H9 (cell line): Measurements from ENCODE around the gene PLB1. TPM values are rescaled to one million over a fixed set of nuclear protein-coding genes. Genes with fewer than 3 reads are reported as not detected.
"Not testable (repeated sequence)": the region's sequence is repeated elsewhere in the genome, so short reads cannot be mapped to it uniquely, and the experiment has no call there.

Experiments used
- DNase-seq: peaks from one replicate; pipeline ENCODE4 v3.0.0-alpha.2; 2017
- H2AFZ ChIP-seq: one replicate; pipeline ENCODE4 v1.6.1; 2013; ENCODE audit warnings: mild to moderate bottlenecking, low read length, control low read depth, moderate library complexity
- H2AK5ac ChIP-seq: 2 replicates; pipeline ENCODE4 v1.6.1; 2013; ENCODE audit warnings: low read length, control low read depth, mixed read lengths; ENCODE audit not compliant: insufficient read length
- H2BK120ac ChIP-seq: one replicate; pipeline ENCODE4 v1.6.1; 2013; ENCODE audit warnings: low read depth, mild to moderate bottlenecking, low read length, control low read depth, inconsistent platforms; ENCODE audit not compliant: poor library complexity, severe bottlenecking
- H2BK12ac ChIP-seq: 2 replicates; pipeline ENCODE4 v1.6.1; 2013; ENCODE audit warnings: low read length, control low read depth, mixed read lengths, low read depth; ENCODE audit not compliant: insufficient read length
- H2BK15ac ChIP-seq: 2 replicates; pipeline ENCODE4 v1.6.1; 2013; ENCODE audit warnings: low read depth, low read length, control low read depth
- H2BK20ac ChIP-seq: one replicate; pipeline ENCODE4 v1.6.1; 2013; ENCODE audit warnings: low read depth, mild to moderate bottlenecking, low read length, control low read depth, inconsistent platforms; ENCODE audit not compliant: poor library complexity, severe bottlenecking
- H2BK5ac ChIP-seq: 2 replicates; pipeline ENCODE4 v1.6.1; 2013; ENCODE audit warnings: low read length, control low read depth, mixed read lengths; ENCODE audit not compliant: insufficient read length
- H3K14ac ChIP-seq: 2 replicates; pipeline ENCODE4 v1.6.1; 2013; ENCODE audit warnings: low read length, control low read depth; ENCODE audit not compliant: insufficient read depth
- H3K18ac ChIP-seq: 2 replicates; pipeline ENCODE4 v1.6.1; 2013; ENCODE audit warnings: low read depth, mild to moderate bottlenecking, mixed read lengths, low read length, control low read depth; ENCODE audit not compliant: insufficient read length
- H3K23ac ChIP-seq: 2 replicates; pipeline ENCODE4 v1.6.1; 2013; ENCODE audit warnings: low read length, control low read depth, mixed read lengths, low read depth; ENCODE audit not compliant: insufficient read length
- H3K23me2 ChIP-seq: 2 replicates; pipeline ENCODE4 v1.6.1; 2013; ENCODE audit warnings: low read depth, mild to moderate bottlenecking, mixed read lengths, low read length, control low read depth; ENCODE audit not compliant: insufficient read length, poor library complexity, severe bottlenecking
- H3K27ac ChIP-seq: 2 replicates; pipeline ENCODE4 v1.5.1; 2013; ENCODE audit warnings: low read length, control low read depth, mixed read lengths, low read depth; ENCODE audit not compliant: insufficient read length
- H3K27me3 ChIP-seq: 2 replicates; pipeline ENCODE4 v1.6.1; 2013; ENCODE audit warnings: low read length, control low read depth, inconsistent platforms; ENCODE audit not compliant: insufficient read depth
- H3K4ac ChIP-seq: 2 replicates; pipeline ENCODE4 v1.6.1; 2013; ENCODE audit warnings: low read depth, mild to moderate bottlenecking, control low read depth, inconsistent platforms, low read length, moderate library complexity
- H3K4me1 ChIP-seq: 2 replicates; pipeline ENCODE4 v1.6.1; 2013; ENCODE audit warnings: low read length, control low read depth, inconsistent platforms; ENCODE audit not compliant: insufficient read depth
- H3K4me2 ChIP-seq: 2 replicates; pipeline ENCODE4 v1.6.1; 2013; ENCODE audit warnings: low read length, control low read depth, mixed read lengths; ENCODE audit not compliant: insufficient read length, insufficient read depth
- H3K56ac ChIP-seq: 2 replicates; pipeline ENCODE4 v1.6.1; 2013; ENCODE audit warnings: low read depth, mild to moderate bottlenecking, mixed read lengths, low read length, control low read depth; ENCODE audit not compliant: insufficient read length
- H3K79me1 ChIP-seq: 2 replicates; pipeline ENCODE4 v1.6.1; 2013; ENCODE audit warnings: low read depth, mild to moderate bottlenecking, moderate library complexity, low read length, control low read depth, inconsistent platforms; ENCODE audit not compliant: insufficient read depth, poor library complexity, severe bottlenecking
- H3K79me2 ChIP-seq: 2 replicates; pipeline ENCODE4 v1.6.1; 2013; ENCODE audit warnings: low read length, control low read depth, inconsistent platforms; ENCODE audit not compliant: insufficient read depth
- H3K9ac ChIP-seq: 2 replicates; pipeline ENCODE4 v1.6.1; 2013; ENCODE audit warnings: low read length, control low read depth, mixed read lengths; ENCODE audit not compliant: insufficient read length; ENCODE audit errors: extremely low read depth
- H3K9me3 ChIP-seq: one replicate; pipeline ENCODE4 v1.6.1; 2013; ENCODE audit warnings: low read depth, low read length, inconsistent platforms; ENCODE audit not compliant: control insufficient read depth
- H3T11ph ChIP-seq: one replicate; pipeline ENCODE4 v1.6.1; 2013; ENCODE audit warnings: mild to moderate bottlenecking, low read length, control low read depth, inconsistent platforms
- H4K20me1 ChIP-seq: one replicate; pipeline ENCODE4 v1.6.1; 2013; ENCODE audit not compliant: control insufficient read depth, insufficient read length, insufficient read depth
- H4K5ac ChIP-seq: 2 replicates; pipeline ENCODE4 v1.6.1; 2013; ENCODE audit warnings: low read depth, mild to moderate bottlenecking, mixed read lengths, low read length, control low read depth; ENCODE audit not compliant: insufficient read length
- H4K8ac ChIP-seq: replicated peaks from 2 replicates; pipeline ENCODE4 v1.6.1; 2013; ENCODE audit warnings: low read length, control low read depth, mixed read lengths, low read depth; ENCODE audit not compliant: insufficient read length
- H4K91ac ChIP-seq: 2 replicates; pipeline ENCODE4 v1.6.1; 2013; ENCODE audit warnings: low read depth, mild to moderate bottlenecking, moderate library complexity, mixed read lengths, low read length, control low read depth; ENCODE audit not compliant: insufficient read length
- H3K27ac Mint-ChIP-seq, 3 experiments: 2 replicates in 2 of 3; 3 replicates in 1 of 3; pipeline ENCODE4 v1.8.0; 2020 to 2021; ENCODE audit warnings: mixed read lengths in 3 of 3, mild to moderate bottlenecking in 1 of 3, moderate library complexity in 1 of 3
- H3K27me3 Mint-ChIP-seq: 2 replicates; pipeline ENCODE4 v1.8.0; 2021; ENCODE audit warnings: low read depth, mild to moderate bottlenecking, moderate library complexity, mixed read lengths
- H3K36me3 Mint-ChIP-seq, 3 experiments: 2 replicates in 2 of 3; 3 replicates in 1 of 3; pipeline ENCODE4 v1.8.0; 2020 to 2021; ENCODE audit warnings: low read depth in 3 of 3, mixed read lengths in 3 of 3; ENCODE audit not compliant: insufficient read depth in 1 of 3
- H3K4me1 Mint-ChIP-seq, 2 experiments: 2 replicates each; pipeline ENCODE4 v1.8.0; 2020; ENCODE audit warnings: mixed read lengths in 2 of 2
- H3K4me3 Mint-ChIP-seq, 2 experiments: 2 replicates in 1 of 2; 3 replicates in 1 of 2; pipeline ENCODE4 v1.8.0; 2020 to 2021; ENCODE audit warnings: mild to moderate bottlenecking in 2 of 2, mixed read lengths in 2 of 2, moderate library complexity in 1 of 2
- H3K9me3 Mint-ChIP-seq, 2 experiments: 2 replicates in 1 of 2; 3 replicates in 1 of 2; pipeline ENCODE4 v1.8.0; 2020; ENCODE audit warnings: mild to moderate bottlenecking in 2 of 2, mixed read lengths in 2 of 2, moderate library complexity in 1 of 2
- CTCF ChIP-seq: fragments of 200-600 bp; sonication (generic); conservative IDR thresholded peaks from 3 replicates; pipeline ENCODE4 v1.8.0; 2021; ENCODE audit warnings: antibody characterized with exemption, mild to moderate bottlenecking
- WGBS: extraction: QIAGEN DNeasy Blood & Tissue Kit; methylation state at CpG from one replicate; pipeline ENCODE4 v1.1.7; 2013; ENCODE audit warnings: missing lambda C conversion rate, low lambda C conversion rate, mixed read lengths; ENCODE audit not compliant: insufficient read length; ENCODE audit errors: extremely low coverage; 5-methylcytosine and 5-hydroxymethylcytosine counted together
- total RNA-seq: library from RNA; stranded (reverse); gene quantifications from 2 replicates; pipeline ENCODE4 v1.2.1, GENCODE V29; 2021

Gene PLB1
- total RNA-seq, 1 experiment from 2014 or later: not detected

- Mint-ChIP-seq H3K27me3 (peaks cover 15% of the 10 kb centered on the region), H3K4me1 (peaks cover 0 to 4% of the 10 kb centered on the region in 2 experiments; a peak in 1 of 4 replicates), H3K4me3 (no peak overlapping the region), H3K27ac (no peak overlapping the region), H3K36me3 (peaks cover 0 to 2% (median 0%) of the 10 kb centered on the region in 3 experiments; a peak in 2 of 7 replicates), H3K9me3 (peaks cover 0 to 4% of the 10 kb centered on the region in 2 experiments; a peak in 2 of 5 replicates)
- no peaks in the 10 kb centered on the region for H4K20me1 ChIP-seq
- no peak overlapping the region for H3T11ph ChIP-seq
- H3K4me2 ChIP-seq: no peak overlapping the region
- H3K27ac ChIP-seq: no peak overlapping the region
- no peak overlapping the region for H4K5ac ChIP-seq
- no peak overlapping the region for H2AK5ac ChIP-seq
- no peak overlapping the region for H3K4ac ChIP-seq
- no peak overlapping the region for H2BK120ac ChIP-seq
- TF ChIP-seq CTCF: no peak
- no peak overlapping the region for H3K56ac ChIP-seq
- H2BK12ac ChIP-seq: no peak overlapping the region
- H4K8ac ChIP-seq: no peak overlapping the region
- H2BK5ac ChIP-seq: no peak overlapping the region
- DNase-seq: no peak
- no peaks in the 10 kb centered on the region for H3K79me1 ChIP-seq
- H3K9ac ChIP-seq: no peak overlapping the region
- H2BK15ac ChIP-seq: no peak overlapping the region
- H2BK20ac ChIP-seq: no peak overlapping the region
- H3K23me2 ChIP-seq: no peaks in the 10 kb centered on the region
- no peaks in the 10 kb centered on the region for H3K9me3 ChIP-seq
- no peaks in the 10 kb centered on the region for H3K4me1 ChIP-seq
- no peak overlapping the region for H4K91ac ChIP-seq
- H3K79me2 ChIP-seq: no peaks in the 10 kb centered on the region
- H3K23ac ChIP-seq: no peak overlapping the region
- no peak overlapping the region for H2AFZ ChIP-seq
- no CpG with 5 or more reads among the region's 4 CpGs for WGBS
- no peaks in the 10 kb centered on the region for H3K27me3 ChIP-seq
- H3K18ac ChIP-seq: no peak overlapping the region
- no peak overlapping the region for H3K14ac ChIP-seq
Observed at GRCh38 chr2:28471701-28472236, 24.1 kb upstream of the PLB1 start.

GRCh38 chr2:28472641-28473040 lies 23.2 kb upstream of the PLB1 start:
- H3K9ac ChIP-seq, H2BK12ac ChIP-seq, H3K79me2 ChIP-seq, H3T11ph ChIP-seq, H3K79me1 ChIP-seq, H3K23me2 ChIP-seq, H2AFZ ChIP-seq, H3K4me3 Mint-ChIP-seq, H3K9me3 ChIP-seq, H4K5ac ChIP-seq, H2BK5ac ChIP-seq, H3K56ac ChIP-seq, H3K36me3 Mint-ChIP-seq, H4K8ac ChIP-seq, H3K27me3 ChIP-seq, H3K23ac ChIP-seq, H2BK15ac ChIP-seq, H3K4me1 ChIP-seq, H2BK120ac ChIP-seq, H3K27ac Mint-ChIP-seq, H3K27ac ChIP-seq, H3K14ac ChIP-seq, DNase-seq, H3K4ac ChIP-seq, H4K20me1 ChIP-seq, H2BK20ac ChIP-seq, H3K9me3 Mint-ChIP-seq, H3K4me2 ChIP-seq, H3K18ac ChIP-seq, H4K91ac ChIP-seq, H2AK5ac ChIP-seq, H3K4me1 Mint-ChIP-seq: not testable (repeated sequence)
- no CpG with 5 or more reads among the region's 20 CpGs for WGBS
- peaks cover 15% of the 10 kb centered on the region for H3K27me3 Mint-ChIP-seq
